ENCODE results near the gene TBC1D5. TPM values are rescaled to one million over a fixed set of nuclear protein-coding genes. Genes with fewer than 3 reads are reported as not detected.
A peak's percentile ranks its signal among the peaks of the same experiment; 100 is the strongest.

Gene TBC1D5
- total RNA-seq, 1 donor from 2014 or later: 67.1 TPM

- no peak for TF ChIP-seq CTCF (IDR thresholded peaks at IDR 0.05; ENCODE audit: insufficient read depth, low read length, severe bottlenecking)
- Histone ChIP-seq H3K36me3 (ENCODE audit: control insufficient read depth, insufficient read depth, low read length) (no peaks in the 10 kb centered on the region), H3K27me3 (ENCODE audit: control insufficient read depth, insufficient read depth, low read length) (no peaks in the 10 kb centered on the region), H3K4me3 (ENCODE audit: low read depth, low read length) (no peak overlapping the region)
- no peak for DNase-seq (ENCODE audit: low read depth)
- no peak for FAIRE-seq
Measured at GRCh38 chr3:17243621-17244020, 498.8 kb downstream of the TBC1D5 start.

- no peaks in the 10 kb centered on the region for H3K36me3 ChIP-seq (ENCODE audit: control insufficient read depth, insufficient read depth, low read length)
- DNase-seq (ENCODE audit: low read depth): no peak
- no peak for FAIRE-seq
- H3K27me3 ChIP-seq (ENCODE audit: control insufficient read depth, insufficient read depth, low read length): no peaks in the 10 kb centered on the region
- no peak for TF ChIP-seq CTCF (IDR thresholded peaks at IDR 0.05; ENCODE audit: insufficient read depth, low read length, severe bottlenecking)
- no peak overlapping the region for H3K4me3 ChIP-seq (ENCODE audit: low read depth, low read length)
Measured at GRCh38 chr3:17239417-17239816, 503.0 kb downstream of the TBC1D5 start.

- FAIRE-seq (peak; percentile 52), DNase-seq (ENCODE audit: low read depth) (no peak)
- H3K4me3 ChIP-seq (ENCODE audit: low read depth, low read length): no peak overlapping the region
- no peaks in the 10 kb centered on the region for H3K27me3 ChIP-seq (ENCODE audit: control insufficient read depth, insufficient read depth, low read length)
- H3K36me3 ChIP-seq (ENCODE audit: control insufficient read depth, insufficient read depth, low read length): no peaks in the 10 kb centered on the region
- no peak for TF ChIP-seq CTCF (IDR thresholded peaks at IDR 0.05; ENCODE audit: insufficient read depth, low read length, severe bottlenecking)
Measured at GRCh38 chr3:17238023-17238422, 504.4 kb downstream of the TBC1D5 start.

- Histone ChIP-seq H3K4me3 (ENCODE audit: low read depth, low read length) (no peak overlapping the region), H3K27me3 (ENCODE audit: control insufficient read depth, insufficient read depth, low read length) (no peaks in the 10 kb centered on the region), H3K36me3 (ENCODE audit: control insufficient read depth, insufficient read depth, low read length) (no peaks in the 10 kb centered on the region)
- FAIRE-seq (no peak), DNase-seq (ENCODE audit: low read depth) (no peak)
- TF ChIP-seq CTCF (IDR thresholded peaks at IDR 0.05; ENCODE audit: insufficient read depth, low read length, severe bottlenecking): no peak
Measured at GRCh38 chr3:17235310-17235709, 507.1 kb downstream of the TBC1D5 start.

GRCh38 chr3:17234382-17234781, 508.0 kb downstream of the TBC1D5 start:
- DNase-seq (ENCODE audit: low read depth): no peak
- no peak for FAIRE-seq
- TF ChIP-seq CTCF (IDR thresholded peaks at IDR 0.05; ENCODE audit: insufficient read depth, low read length, severe bottlenecking): no peak
- Histone ChIP-seq H3K4me3 (ENCODE audit: low read depth, low read length) (no peak overlapping the region), H3K27me3 (ENCODE audit: control insufficient read depth, insufficient read depth, low read length) (no peaks in the 10 kb centered on the region), H3K36me3 (ENCODE audit: control insufficient read depth, insufficient read depth, low read length) (no peaks in the 10 kb centered on the region)

GRCh38 chr3:17233398-17233800, 509.0 kb downstream of the TBC1D5 start:
- H3K4me3 ChIP-seq (ENCODE audit: low read depth, low read length): no peak overlapping the region
- TF ChIP-seq CTCF (IDR thresholded peaks at IDR 0.05; ENCODE audit: insufficient read depth, low read length, severe bottlenecking): peak; percentile 47
- DNase-seq (ENCODE audit: low read depth): peak; percentile 89
- no peaks in the 10 kb centered on the region for H3K27me3 ChIP-seq (ENCODE audit: control insufficient read depth, insufficient read depth, low read length)
- no peaks in the 10 kb centered on the region for H3K36me3 ChIP-seq (ENCODE audit: control insufficient read depth, insufficient read depth, low read length)
- no peak for FAIRE-seq

All from bronchial epithelial cell (primary cell).